ENCODE measurements around the gene EYA2. TPM values are rescaled to one million over a fixed set of nuclear protein-coding genes. Genes with fewer than 3 reads are reported as not detected.
"Not testable (repeated sequence)": the region's sequence is repeated elsewhere in the genome, so short reads cannot be mapped to it uniquely, and the experiment has no call there.

EYA2 gene
- total and polyA plus RNA-seq, 2 experiments from 2014 or later: 1.4 to 2.0 TPM

DNA sequence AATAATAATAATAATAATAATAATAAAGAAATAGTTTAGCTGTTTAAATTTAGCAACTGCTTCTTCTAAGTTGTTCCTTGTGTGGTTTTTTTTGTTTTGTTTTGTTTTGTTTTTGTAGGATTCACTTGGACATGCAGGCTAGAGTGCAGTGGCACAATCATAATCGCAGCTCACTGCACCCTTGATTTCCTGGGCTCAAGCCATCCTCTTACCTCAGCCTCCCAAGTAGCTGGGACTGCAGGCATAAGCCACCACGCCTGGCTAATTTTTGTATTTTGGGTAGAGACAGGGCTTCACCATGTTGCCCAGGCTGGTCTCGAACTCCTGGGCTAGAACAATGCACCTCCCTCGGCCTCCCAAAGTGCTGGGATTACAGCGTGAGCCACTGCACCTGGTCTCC lies 15.3 kb upstream of the EYA2 start:
- Histone ChIP-seq H4K20me1 (ENCODE audit: insufficient read depth, poor library complexity, severe bottlenecking) (no peaks in the 10 kb centered on the region), H3K9me3 (ENCODE audit: low read depth) (no peaks in the 10 kb centered on the region), H3K4me1 (ENCODE audit: insufficient read depth) (no peaks in the 10 kb centered on the region), H3K9me2 (replicated peaks; ENCODE audit: insufficient read depth) (no peaks in the 10 kb centered on the region), H3K4me2 (no peak overlapping the region), H3K4me3 (no peak overlapping the region), H3K27me3 (no peaks in the 10 kb centered on the region), H3K79me2 (no peaks in the 10 kb centered on the region), H3K27ac (no peak overlapping the region), H2AFZ (no peak overlapping the region), H3K36me3 (replicated peaks; ENCODE audit: insufficient read depth, low read depth) (no peaks in the 10 kb centered on the region)
- DNase-seq (ENCODE audit: low spot score): no peak
- 92% methylated on average over 5 of the region's 5 CpGs for WGBS (ENCODE audit: low lambda C conversion rate, missing lambda C conversion rate)
- TF ChIP-seq EZH2 (IDR thresholded peaks at IDR 0.05; ENCODE audit: borderline replicate concordance): no peak
- TF ChIP-seq, protein P1, sequence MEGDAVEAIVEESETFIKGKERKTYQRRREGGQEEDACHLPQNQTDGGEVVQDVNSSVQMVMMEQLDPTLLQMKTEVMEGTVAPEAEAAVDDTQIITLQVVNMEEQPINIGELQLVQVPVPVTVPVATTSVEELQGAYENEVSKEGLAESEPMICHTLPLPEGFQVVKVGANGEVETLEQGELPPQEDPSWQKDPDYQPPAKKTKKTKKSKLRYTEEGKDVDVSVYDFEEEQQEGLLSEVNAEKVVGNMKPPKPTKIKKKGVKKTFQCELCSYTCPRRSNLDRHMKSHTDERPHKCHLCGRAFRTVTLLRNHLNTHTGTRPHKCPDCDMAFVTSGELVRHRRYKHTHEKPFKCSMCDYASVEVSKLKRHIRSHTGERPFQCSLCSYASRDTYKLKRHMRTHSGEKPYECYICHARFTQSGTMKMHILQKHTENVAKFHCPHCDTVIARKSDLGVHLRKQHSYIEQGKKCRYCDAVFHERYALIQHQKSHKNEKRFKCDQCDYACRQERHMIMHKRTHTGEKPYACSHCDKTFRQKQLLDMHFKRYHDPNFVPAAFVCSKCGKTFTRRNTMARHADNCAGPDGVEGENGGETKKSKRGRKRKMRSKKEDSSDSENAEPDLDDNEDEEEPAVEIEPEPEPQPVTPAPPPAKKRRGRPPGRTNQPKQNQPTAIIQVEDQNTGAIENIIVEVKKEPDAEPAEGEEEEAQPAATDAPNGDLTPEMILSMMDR (IDR thresholded peaks at IDR 0.05; ENCODE audit: poor library complexity): no peak
- TF ChIP-seq EZH2phosphoT487 (IDR thresholded peaks at IDR 0.05; ENCODE audit: low read depth, severe bottlenecking, unreplicated experiment): no peak

DNA sequence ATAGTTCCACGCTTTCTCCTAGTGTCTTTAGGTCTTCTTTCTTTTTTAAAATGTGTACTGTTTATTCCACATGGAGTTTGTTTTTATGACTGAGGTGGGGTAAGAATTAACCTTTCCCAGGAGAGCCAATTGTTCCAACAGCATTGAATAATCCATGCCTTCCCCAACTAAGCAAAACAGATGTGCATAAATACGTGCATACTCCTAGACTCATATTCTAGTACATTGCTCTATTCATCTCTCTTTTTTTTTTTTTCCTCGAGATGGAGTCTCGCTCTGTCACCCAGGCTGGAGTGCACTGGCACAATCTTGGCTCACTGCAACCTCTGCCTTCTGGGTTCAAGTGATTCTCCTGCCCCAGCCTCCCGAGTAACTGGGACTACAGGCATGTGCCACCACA lies 14.7 kb upstream of the EYA2 start:
- not testable (repeated sequence) for H3K36me3 ChIP-seq (replicated peaks; ENCODE audit: insufficient read depth, low read depth); H3K27ac ChIP-seq; H3K9me2 ChIP-seq (replicated peaks; ENCODE audit: insufficient read depth); H3K4me1 ChIP-seq (ENCODE audit: insufficient read depth); H2AFZ ChIP-seq; H3K4me3 ChIP-seq; H4K20me1 ChIP-seq (ENCODE audit: insufficient read depth, poor library complexity, severe bottlenecking); H3K79me2 ChIP-seq; H3K4me2 ChIP-seq; DNase-seq (ENCODE audit: low spot score); H3K9me3 ChIP-seq (ENCODE audit: low read depth); H3K27me3 ChIP-seq
- 81% methylated on average over 5 of the region's 5 CpGs for WGBS (ENCODE audit: low lambda C conversion rate, missing lambda C conversion rate)

DNA sequence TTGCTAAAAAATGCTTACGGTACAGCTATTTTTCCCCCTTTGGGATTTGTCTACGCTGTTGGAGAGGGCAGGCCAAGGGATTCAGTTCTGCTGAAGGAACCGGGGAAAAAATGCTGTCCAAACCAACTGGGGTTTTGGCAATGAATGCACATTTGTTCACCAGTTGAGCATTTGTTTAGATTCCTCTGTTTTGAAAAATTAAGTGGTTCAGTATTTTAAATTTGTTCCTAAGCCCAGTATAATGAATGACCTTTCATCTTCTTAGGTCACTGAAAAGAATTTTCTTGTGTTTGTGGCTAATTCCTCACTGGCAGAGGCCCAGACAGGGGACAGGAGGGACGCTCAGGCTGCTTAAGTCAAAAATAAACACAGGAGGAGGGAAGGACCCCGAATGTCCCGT lies 10.8 kb upstream of the EYA2 start:
- Histone ChIP-seq H2AFZ (no peak overlapping the region), H3K36me3 (replicated peaks; ENCODE audit: insufficient read depth, low read depth) (no peaks in the 10 kb centered on the region), H3K27ac (no peak overlapping the region), H4K20me1 (ENCODE audit: insufficient read depth, poor library complexity, severe bottlenecking) (no peaks in the 10 kb centered on the region), H3K4me3 (no peak overlapping the region), H3K4me2 (no peak overlapping the region), H3K9me3 (ENCODE audit: low read depth) (no peaks in the 10 kb centered on the region), H3K4me1 (ENCODE audit: insufficient read depth) (no peaks in the 10 kb centered on the region), H3K79me2 (no peaks in the 10 kb centered on the region), H3K27me3 (no peaks in the 10 kb centered on the region), H3K9me2 (replicated peaks; ENCODE audit: insufficient read depth) (no peaks in the 10 kb centered on the region)
- DNase-seq (ENCODE audit: low spot score): no peak
- WGBS (ENCODE audit: low lambda C conversion rate, missing lambda C conversion rate): 36% methylated on average over 6 of the region's 6 CpGs
- TF ChIP-seq EZH2phosphoT487 (IDR thresholded peaks at IDR 0.05; ENCODE audit: low read depth, severe bottlenecking, unreplicated experiment): no peak
- TF ChIP-seq, protein P1 (IDR thresholded peaks at IDR 0.05; ENCODE audit: poor library complexity): no peak
- TF ChIP-seq EZH2 (IDR thresholded peaks at IDR 0.05; ENCODE audit: borderline replicate concordance): no peak

DNA sequence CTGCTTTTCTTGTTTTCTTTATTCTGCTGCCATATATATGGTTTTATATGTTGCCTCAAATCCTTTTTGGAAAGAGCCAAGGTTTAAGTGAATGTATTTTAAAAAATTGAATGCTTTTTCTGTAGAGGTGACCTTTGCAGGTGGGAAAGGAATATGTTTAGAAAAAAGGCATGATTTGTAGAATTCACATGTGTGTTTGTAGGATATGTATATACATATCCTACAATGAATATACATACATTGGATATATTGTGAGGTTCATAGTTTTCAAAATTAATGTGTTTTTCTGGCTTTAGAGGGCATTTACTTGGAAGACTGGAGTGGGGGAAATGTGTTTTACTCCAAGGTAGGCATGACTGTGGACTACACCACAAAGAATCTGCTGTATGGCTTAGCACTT lies 4.0 kb upstream of the EYA2 start:
- Histone ChIP-seq H3K27ac (no peak overlapping the region), H3K4me1 (ENCODE audit: insufficient read depth) (no peaks in the 10 kb centered on the region), H3K4me3 (no peak overlapping the region), H3K4me2 (no peak overlapping the region), H3K79me2 (no peaks in the 10 kb centered on the region), H2AFZ (no peak overlapping the region), H3K27me3 (peaks cover 21% of the 10 kb centered on the region), H3K9me2 (replicated peaks; ENCODE audit: insufficient read depth) (no peaks in the 10 kb centered on the region), H3K9me3 (ENCODE audit: low read depth) (peaks cover 5% of the 10 kb centered on the region), H3K36me3 (replicated peaks; ENCODE audit: insufficient read depth, low read depth) (no peaks in the 10 kb centered on the region), H4K20me1 (ENCODE audit: insufficient read depth, poor library complexity, severe bottlenecking) (no peaks in the 10 kb centered on the region)
- TF ChIP-seq EZH2 (IDR thresholded peaks at IDR 0.05; ENCODE audit: borderline replicate concordance) (no peak), EZH2phosphoT487 (IDR thresholded peaks at IDR 0.05; ENCODE audit: low read depth, severe bottlenecking, unreplicated experiment) (no peak)
- TF ChIP-seq, protein P1 (IDR thresholded peaks at IDR 0.05; ENCODE audit: poor library complexity): no peak
- no peak for DNase-seq (ENCODE audit: low spot score)

All from hepatocyte (in vitro differentiated cells).